H1 (cell line): ENCODE data around the gene NRXN3. TPM values are rescaled to one million over a fixed set of nuclear protein-coding genes. Genes with fewer than 3 reads are reported as not detected.

Experiments
- CTCF ChIA-PET: fragments of 300-600 bp; sonication (Branson Sonifier 250); formaldehyde crosslinking; loops from one replicate; lab custom pipeline; 2021; ENCODE audit not compliant: partially characterized antibody; lab: Charles Lee
- POLR2A ChIA-PET: fragments of 300-600 bp; sonication (Branson Sonifier 250); formaldehyde crosslinking; loops from one replicate; lab custom pipeline; 2021; ENCODE audit warnings: inconsistent platforms; ENCODE audit not compliant: partially characterized antibody; lab: Charles Lee
- DNase-seq, 2 experiments: peaks; one replicate each; pipeline versions ENCODE4 v3.0.0 to v3.0.0-alpha.2; 2010 to 2022; ENCODE audit warnings: low spot score in 2 of 2, low read depth in 1 of 2, mixed read lengths in 1 of 2
- FAIRE-seq: peaks from 2 replicates; lab custom pipeline; 2011; peaks lifted over from hg19 to GRCh38; lab: Jason Lieb, UNC
- H2AFZ ChIP-seq: 2 replicates; pipeline ENCODE4 v1.8.1; 2012; ENCODE audit warnings: low read length, inconsistent platforms
- H2AK5ac ChIP-seq: 2 replicates; pipeline ENCODE4 v1.6.1; 2013; ENCODE audit warnings: low read depth, low read length
- H2BK120ac ChIP-seq: replicated peaks from 2 replicates; pipeline ENCODE3; 2013; ENCODE audit warnings: low read depth, low read length, inconsistent platforms
- H2BK12ac ChIP-seq: 2 replicates; pipeline ENCODE4 v1.6.1; 2013; ENCODE audit warnings: low read depth, low read length
- H2BK15ac ChIP-seq: 2 replicates; pipeline ENCODE4 v1.6.1; 2013; ENCODE audit warnings: low read length
- H2BK20ac ChIP-seq: 2 replicates; pipeline ENCODE4 v1.6.1; 2013; ENCODE audit warnings: low read length
- H2BK5ac ChIP-seq: 2 replicates; pipeline ENCODE4 v1.6.1; 2013; ENCODE audit warnings: low read depth, low read length
- H3K14ac ChIP-seq: 2 replicates; pipeline ENCODE4 v1.6.1; 2013; ENCODE audit warnings: inconsistent platforms; ENCODE audit not compliant: insufficient read length
- H3K18ac ChIP-seq: 2 replicates; pipeline ENCODE4 v1.6.1; 2013; ENCODE audit warnings: low read length; ENCODE audit errors: extremely low read depth
- H3K23ac ChIP-seq: 2 replicates; pipeline ENCODE4 v1.6.1; 2013; ENCODE audit warnings: inconsistent platforms; ENCODE audit not compliant: insufficient read length
- H3K23me2 ChIP-seq: 2 replicates; pipeline ENCODE4 v1.6.1; 2013; ENCODE audit warnings: low read depth, low read length
- H3K27ac ChIP-seq: 2 replicates; pipeline ENCODE4 v1.6.1; 2011; ENCODE audit warnings: low read depth, low read length, inconsistent platforms
- H3K27me3 ChIP-seq, 4 experiments: replicated peaks in 1 of 4; 1 replicate in 1 of 4; 2 replicates in 3 of 4; pipeline versions ENCODE4 v1.6.1 to v1.8.1; 2011 to 2013; ENCODE audit warnings: low read length in 3 of 4, mild to moderate bottlenecking in 3 of 4, inconsistent platforms in 2 of 4, mixed read lengths in 2 of 4, moderate library complexity in 1 of 4; ENCODE audit not compliant: control insufficient read depth in 3 of 4, insufficient read depth in 3 of 4; ENCODE audit errors: extremely low read depth in 1 of 4
- H3K36me3 ChIP-seq, 4 experiments: 2 replicates each; pipeline versions ENCODE4 v1.6.1 to v1.8.1; 2011 to 2013; ENCODE audit warnings: mild to moderate bottlenecking in 4 of 4, low read length in 3 of 4, moderate library complexity in 2 of 4, control low read depth in 1 of 4, inconsistent platforms in 1 of 4; ENCODE audit not compliant: insufficient read depth in 4 of 4, control insufficient read depth in 2 of 4
- H3K4ac ChIP-seq: replicated peaks from 2 replicates; pipeline ENCODE3; 2013; ENCODE audit warnings: low read length, low read depth, mixed read lengths, inconsistent platforms; ENCODE audit not compliant: insufficient read length
- H3K4me1 ChIP-seq, 4 experiments: replicated peaks in 1 of 4; 1 replicate in 1 of 4; 2 replicates in 3 of 4; pipeline versions ENCODE4 v1.6.1 to v1.8.1; 2011 to 2013; ENCODE audit warnings: low read length in 3 of 4, inconsistent platforms in 2 of 4, mixed read lengths in 1 of 4; ENCODE audit not compliant: insufficient read depth in 4 of 4, control insufficient read depth in 3 of 4
- H3K4me2 ChIP-seq, 2 experiments: 2 replicates each; pipeline versions ENCODE4 v1.6.1 to v1.8.1; 2011 to 2013; ENCODE audit warnings: low read depth in 2 of 2, low read length in 2 of 2, control low read depth in 1 of 2, inconsistent platforms in 1 of 2, mild to moderate bottlenecking in 1 of 2; ENCODE audit not compliant: insufficient read depth in 1 of 2
- H3K4me3 ChIP-seq, 4 experiments: fragments of 200-600, 300-600 bp in 1 of 4; sonication (generic), shearing (Covaris generic), sonication (Bioruptor Twin) in 1 of 4; 2 replicates each; pipeline versions ENCODE4 v1.5.1 to v1.8.1; 2011 to 2016; ENCODE audit warnings: low read length in 4 of 4, low read depth in 3 of 4, control low read depth in 2 of 4, inconsistent platforms in 2 of 4, mild to moderate bottlenecking in 2 of 4, mixed read lengths in 1 of 4, moderate library complexity in 1 of 4; ENCODE audit not compliant: insufficient read depth in 2 of 4; ENCODE audit errors: extremely low read depth in 1 of 4
- H3K56ac ChIP-seq: replicated peaks from 2 replicates; pipeline ENCODE3; 2013; ENCODE audit warnings: low read depth, mild to moderate bottlenecking, mixed read lengths, low read length, inconsistent platforms; ENCODE audit not compliant: insufficient read length
- H3K79me1 ChIP-seq: 2 replicates; pipeline ENCODE4 v1.6.1; 2013; ENCODE audit warnings: low read depth, low read length, control low read depth
- H3K79me2 ChIP-seq, 2 experiments: 2 replicates each; pipeline versions ENCODE4 v1.6.1 to v1.8.1; 2012 to 2013; ENCODE audit warnings: low read length in 2 of 2, mild to moderate bottlenecking in 2 of 2, inconsistent platforms in 1 of 2; ENCODE audit not compliant: insufficient read depth in 2 of 2, control insufficient read depth in 1 of 2
- H3K9ac ChIP-seq, 4 experiments: replicated peaks in 1 of 4; 1 replicate in 1 of 4; 2 replicates in 3 of 4; pipeline versions ENCODE4 v1.6.1 to v1.8.1; 2011 to 2013; ENCODE audit warnings: low read depth in 3 of 4, low read length in 3 of 4, control low read depth in 2 of 4, mild to moderate bottlenecking in 2 of 4, moderate library complexity in 2 of 4, inconsistent platforms in 1 of 4; ENCODE audit errors: extremely low read depth in 1 of 4
- H3K9me3 ChIP-seq, 2 experiments: 2 replicates each; pipeline versions ENCODE4 v1.6.1 to v1.8.1; 2012 to 2013; ENCODE audit warnings: mild to moderate bottlenecking in 2 of 2, moderate library complexity in 2 of 2, control low read depth in 1 of 2, inconsistent platforms in 1 of 2, low read depth in 1 of 2, low read length in 1 of 2, mixed read lengths in 1 of 2; ENCODE audit not compliant: insufficient read depth in 2 of 2
- H4K20me1 ChIP-seq, 2 experiments: replicated peaks in 1 of 2; 2 replicates each; pipeline versions ENCODE3 to v1.8.1; 2011 to 2013; ENCODE audit warnings: inconsistent platforms in 2 of 2, low read length in 2 of 2, mild to moderate bottlenecking in 1 of 2; ENCODE audit not compliant: insufficient read depth in 2 of 2, control insufficient read depth in 1 of 2
- H4K5ac ChIP-seq: 2 replicates; pipeline ENCODE4 v1.6.1; 2013; ENCODE audit warnings: low read length, low read depth, mixed read lengths, inconsistent platforms; ENCODE audit not compliant: insufficient read length
- H4K8ac ChIP-seq: 2 replicates; pipeline ENCODE4 v1.8.0; 2013; ENCODE audit warnings: mild to moderate bottlenecking, moderate library complexity, low read length, inconsistent platforms; ENCODE audit not compliant: insufficient read depth; ENCODE audit errors: extremely low read depth
- H4K91ac ChIP-seq: replicated peaks from 2 replicates; pipeline ENCODE3; 2013; ENCODE audit warnings: low read length, mixed read lengths, inconsistent platforms; ENCODE audit not compliant: insufficient read length
- BCL11A ChIP-seq, 2 experiments: IDR thresholded peaks; one replicate each; pipeline ENCODE4 v1.6.1; 2011; ENCODE audit warnings: low read depth in 2 of 2, low read length in 2 of 2, mild to moderate bottlenecking in 2 of 2
- EGR1 ChIP-seq: IDR thresholded peaks from 2 replicates; pipeline ENCODE4 v1.6.1; 2011; ENCODE audit warnings: low read depth, low read length, borderline replicate concordance
- KDM4A ChIP-seq: IDR thresholded peaks from one replicate; pipeline ENCODE4 v1.7.1; 2012; ENCODE audit warnings: low read depth, mild to moderate bottlenecking, moderate library complexity, low read length, inconsistent platforms; ENCODE audit not compliant: severe bottlenecking
- POU5F1 ChIP-seq: IDR thresholded peaks from 2 replicates; pipeline ENCODE4 v1.6.1; 2011; ENCODE audit warnings: low read depth, mild to moderate bottlenecking, low read length, moderate library complexity
- SIN3A ChIP-seq, 2 experiments: IDR thresholded peaks in 1 of 2; conservative IDR thresholded peaks in 1 of 2; 2 replicates each; pipeline ENCODE4 v1.6.1; 2011 to 2012; ENCODE audit warnings: low read length in 2 of 2, improper control_type of control experiment in 1 of 2, low read depth in 1 of 2, mild to moderate bottlenecking in 1 of 2
- SRF ChIP-seq: IDR thresholded peaks from 2 replicates; pipeline ENCODE4 v1.6.1; 2011; ENCODE audit warnings: mild to moderate bottlenecking, low read depth, low read length, moderate library complexity
- WGBS, 2 experiments: shearing (Covaris generic) in 1 of 2; methylation state at CpG; one replicate each; pipeline versions ENCODE4 v1.1.6 to v1.1.7; 2013 to 2015; ENCODE audit warnings: low lambda C conversion rate in 2 of 2, mixed read lengths in 2 of 2, inconsistent platforms in 1 of 2, low coverage in 1 of 2, missing lambda C conversion rate in 1 of 2; ENCODE audit not compliant: insufficient replicate concordance in 2 of 2, insufficient coverage in 1 of 2, insufficient read length in 1 of 2; ENCODE audit errors: extremely low coverage in 1 of 2, missing lambda C conversion rate in 1 of 2; 5-methylcytosine and 5-hydroxymethylcytosine counted together
- polyA plus RNA-seq, 7 experiments: library from polyadenylated mRNA; depleted of rRNA in 3 of 7; stranded (reverse) in 5 of 7; unstranded in 2 of 7; fragments of >200 nt in 5 of 7; fragments of 200-250 nt in 2 of 7; gene quantifications; 1 replicate in 5 of 7; 2 replicates in 1 of 7; 4 replicates in 1 of 7; pipeline versions ENCODE4 v1.2.1 to v1.2.3, GENCODE V29; 2011 to 2013; ENCODE audit warnings: missing spikeins in 2 of 7, mixed read lengths in 2 of 7
- total RNA-seq: library from RNA; stranded (reverse); fragmentation: NEBNext Ultra II Directional; extraction: Animal tissue kit (Norgen Biotek cat#: 25700); gene quantifications from 2 replicates; pipeline ENCODE4 v1.2.1, GENCODE V29; 2021

Gene NRXN3
- total and polyA plus RNA-seq, 2 of the 8 experiments (the other 6 are each of a cell fraction or from before 2014, with no cell fraction given), result 2.6 to 4.1 TPM

GRCh38 chr14:78709795-78710557 is 539.8 kb downstream of the NRXN3 start:
- no peak overlapping the region for H3K27ac ChIP-seq
- no peak overlapping the region for H4K5ac ChIP-seq
- H3K14ac ChIP-seq, result no peak overlapping the region
- no peak overlapping the region for H4K91ac ChIP-seq
- H3K9ac ChIP-seq, result no peak overlapping the region
- H3K4ac ChIP-seq, result no peak overlapping the region
- H2AFZ ChIP-seq, result no peak overlapping the region
- H4K8ac ChIP-seq, result no peak overlapping the region
- no peak overlapping the region for H2AK5ac ChIP-seq
- no peak overlapping the region for H2BK12ac ChIP-seq
- H2BK120ac ChIP-seq, result no peak overlapping the region
- no peak overlapping the region for H3K4me2 ChIP-seq
- H4K20me1 ChIP-seq, result no peaks in the 10 kb centered on the region
- no peaks in the 10 kb centered on the region for H3K27me3 ChIP-seq
- ChIA-PET CTCF (interaction anchor here (1.0 to 3.9 kb wide), 4 partner anchors 11 to 48 kb away, joined by 3 to 19 read pairs (median 6); no protein-coding TSS in a partner anchor), POLR2A (no interaction called here)
- H2BK20ac ChIP-seq, result no peak overlapping the region
- H3K79me2 ChIP-seq, result no peaks in the 10 kb centered on the region
- H3K36me3 ChIP-seq, result no peaks in the 10 kb centered on the region
- H3K4me3 ChIP-seq, result no peak overlapping the region
- H3K56ac ChIP-seq, result no peak overlapping the region
- H3K79me1 ChIP-seq, result no peaks in the 10 kb centered on the region
- no peak overlapping the region for H3K23ac ChIP-seq
- FAIRE-seq (no peak), DNase-seq (no peak)
- no peaks in the 10 kb centered on the region for H3K23me2 ChIP-seq
- no peaks in the 10 kb centered on the region for H3K4me1 ChIP-seq
- H3K18ac ChIP-seq, result no peak overlapping the region
- H3K9me3 ChIP-seq, result no peaks in the 10 kb centered on the region
- whole genome bisulfite sequencing, 2 experiments, result 90% methylated on average over 5 of the region's 5 CpGs; no CpG with 5 or more reads in 1 of the 2 experiments
- no peak overlapping the region for H2BK15ac ChIP-seq
- H2BK5ac ChIP-seq, result no peak overlapping the region
- TF ChIP-seq EGR1 (no peak), BCL11A (IDR thresholded peaks at IDR 0.05; ENCODE audit: low read depth in 2 of 2, low read length in 2 of 2) (no peak), SRF (no peak), KDM4A (no peak), SIN3A (conservative IDR thresholded peaks at IDR 0.05 in 1 of 2, IDR thresholded peaks at IDR 0.05 in 1 of 2; ENCODE audit: low read depth in 1 of 2, low read length in 2 of 2) (no peak), POU5F1 (no peak)
